Measurements from ENCODE around the gene C1RL.

GRCh38 chr12:7060353-7060954 is 48.6 kb downstream of the C1RL start, which contains the start of gene C1S:
- peak; percentile 88 to 98 (median 96) for TF ChIP-seq CTCF (IDR thresholded peaks at IDR 0.05)
- TF ChIP-seq POLR2AphosphoS5 (IDR thresholded peaks at IDR 0.05), result peak; percentile 87 to 94
- TF ChIP-seq POLR2A (IDR thresholded peaks at IDR 0.05; ENCODE audit: low read depth), result peak; percentile 67

All from esophagus muscularis mucosa (tissue), 3 donors.